Endothelial cell (in vitro differentiated cells): ENCODE data around the gene ADCY5. TPM values are rescaled to one million over a fixed set of nuclear protein-coding genes. Genes with fewer than 3 reads are reported as not detected.

Experiments used
- DNase-seq: peaks from one replicate; pipeline ENCODE4 v3.0.0; 2021; ENCODE audit warnings: low spot score
- H3K27ac Mint-ChIP-seq: one replicate; pipeline ENCODE4 v1.8.0; 2021; ENCODE audit warnings: mixed read lengths, inconsistent platforms; ENCODE audit not compliant: unreplicated experiment
- H3K27me3 Mint-ChIP-seq: one replicate; pipeline ENCODE4 v1.8.0; 2021; ENCODE audit warnings: mild to moderate bottlenecking, moderate library complexity, mixed read lengths, inconsistent platforms; ENCODE audit not compliant: unreplicated experiment
- H3K36me3 Mint-ChIP-seq: one replicate; pipeline ENCODE4 v1.8.0; 2021; ENCODE audit warnings: mild to moderate bottlenecking, low read depth, mixed read lengths, inconsistent platforms; ENCODE audit not compliant: unreplicated experiment
- H3K4me1 Mint-ChIP-seq: one replicate; pipeline ENCODE4 v1.8.0; 2021; ENCODE audit warnings: mild to moderate bottlenecking, mixed read lengths, inconsistent platforms; ENCODE audit not compliant: unreplicated experiment
- H3K4me3 Mint-ChIP-seq: one replicate; pipeline ENCODE4 v1.8.0; 2021; ENCODE audit warnings: mild to moderate bottlenecking, mixed read lengths, inconsistent platforms; ENCODE audit not compliant: unreplicated experiment
- H3K9me3 Mint-ChIP-seq: one replicate; pipeline ENCODE4 v1.8.0; 2021; ENCODE audit warnings: mixed read lengths, inconsistent platforms; ENCODE audit not compliant: unreplicated experiment
- total RNA-seq: library from RNA; stranded (reverse); fragmentation: NEBNext Ultra II Directional; extraction: Animal tissue kit (Norgen Biotek cat#: 25700); gene quantifications from one replicate; pipeline ENCODE4 v1.2.1, GENCODE V29; 2021; ENCODE audit not compliant: unreplicated experiment
- TF ChIP-seq, protein P1 (sequence below): fragments of 200-600 bp; sonication (generic); IDR thresholded peaks from one replicate; pipeline ENCODE4 v1.5.0; 2021; ENCODE audit warnings: antibody characterized with exemption; ENCODE audit not compliant: unreplicated experiment

The ADCY5 gene
- total RNA-seq, 1 donor from 2014 or later, result 1.0 TPM

- Mint-ChIP-seq H3K36me3 (no peaks in the 10 kb centered on the region), H3K27ac (no peak overlapping the region)
Observed at GRCh38 chr3:123337226-123337625, 111.7 kb downstream of the ADCY5 start.

GRCh38 chr3:123336441-123336851, 112.4 kb downstream of the ADCY5 start:
- no peaks in the 10 kb centered on the region for H3K27me3 Mint-ChIP-seq
- H3K4me1 Mint-ChIP-seq, result peaks cover 11% of the 10 kb centered on the region
- H3K27ac Mint-ChIP-seq, result no peak overlapping the region
- no peak overlapping the region for H3K4me3 Mint-ChIP-seq
- no peak for DNase-seq
- TF ChIP-seq, protein P1, sequence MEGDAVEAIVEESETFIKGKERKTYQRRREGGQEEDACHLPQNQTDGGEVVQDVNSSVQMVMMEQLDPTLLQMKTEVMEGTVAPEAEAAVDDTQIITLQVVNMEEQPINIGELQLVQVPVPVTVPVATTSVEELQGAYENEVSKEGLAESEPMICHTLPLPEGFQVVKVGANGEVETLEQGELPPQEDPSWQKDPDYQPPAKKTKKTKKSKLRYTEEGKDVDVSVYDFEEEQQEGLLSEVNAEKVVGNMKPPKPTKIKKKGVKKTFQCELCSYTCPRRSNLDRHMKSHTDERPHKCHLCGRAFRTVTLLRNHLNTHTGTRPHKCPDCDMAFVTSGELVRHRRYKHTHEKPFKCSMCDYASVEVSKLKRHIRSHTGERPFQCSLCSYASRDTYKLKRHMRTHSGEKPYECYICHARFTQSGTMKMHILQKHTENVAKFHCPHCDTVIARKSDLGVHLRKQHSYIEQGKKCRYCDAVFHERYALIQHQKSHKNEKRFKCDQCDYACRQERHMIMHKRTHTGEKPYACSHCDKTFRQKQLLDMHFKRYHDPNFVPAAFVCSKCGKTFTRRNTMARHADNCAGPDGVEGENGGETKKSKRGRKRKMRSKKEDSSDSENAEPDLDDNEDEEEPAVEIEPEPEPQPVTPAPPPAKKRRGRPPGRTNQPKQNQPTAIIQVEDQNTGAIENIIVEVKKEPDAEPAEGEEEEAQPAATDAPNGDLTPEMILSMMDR, result no peak
- no peaks in the 10 kb centered on the region for H3K36me3 Mint-ChIP-seq
- no peaks in the 10 kb centered on the region for H3K9me3 Mint-ChIP-seq

More at GRCh38 chr3:123337226-123337625, 111.7 kb downstream of the ADCY5 start:
- Mint-ChIP-seq H3K27me3 (no peaks in the 10 kb centered on the region), H3K4me3 (peak overlapping the region; percentile 0), H3K9me3 (no peaks in the 10 kb centered on the region), H3K4me1 (peaks cover 11% of the 10 kb centered on the region)
- TF ChIP-seq, protein P1, result no peak
- DNase-seq, result no peak

DNA sequence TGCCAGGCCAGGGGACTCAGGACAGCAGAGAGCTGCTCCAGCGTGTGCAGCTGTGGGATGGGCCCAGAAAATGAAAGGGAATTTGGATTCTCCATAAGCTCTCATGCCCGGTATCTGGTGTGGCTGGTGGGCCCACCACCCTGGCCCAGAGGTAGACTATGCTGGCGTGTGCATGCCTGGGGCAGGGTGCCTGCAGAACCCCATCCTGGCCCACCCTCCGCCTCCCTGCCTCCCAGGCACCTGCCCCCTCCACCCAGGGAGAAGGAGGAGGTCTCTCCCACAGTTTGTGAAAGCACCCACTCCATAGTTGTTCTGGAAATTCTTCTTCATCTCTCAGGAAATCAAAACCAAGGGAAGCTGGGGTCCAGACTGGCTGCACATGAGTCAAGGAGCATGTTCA, 112.9 kb downstream of the ADCY5 start:
- peaks cover under 1% of the 10 kb centered on the region for H3K27me3 Mint-ChIP-seq
- TF ChIP-seq, protein P1, result no peak
- H3K27ac Mint-ChIP-seq, result no peak overlapping the region
- no peaks in the 10 kb centered on the region for H3K9me3 Mint-ChIP-seq
- no peak overlapping the region for H3K4me3 Mint-ChIP-seq
- H3K36me3 Mint-ChIP-seq, result no peaks in the 10 kb centered on the region
- H3K4me1 Mint-ChIP-seq, result peaks cover 11% of the 10 kb centered on the region
- no peak for DNase-seq

DNA sequence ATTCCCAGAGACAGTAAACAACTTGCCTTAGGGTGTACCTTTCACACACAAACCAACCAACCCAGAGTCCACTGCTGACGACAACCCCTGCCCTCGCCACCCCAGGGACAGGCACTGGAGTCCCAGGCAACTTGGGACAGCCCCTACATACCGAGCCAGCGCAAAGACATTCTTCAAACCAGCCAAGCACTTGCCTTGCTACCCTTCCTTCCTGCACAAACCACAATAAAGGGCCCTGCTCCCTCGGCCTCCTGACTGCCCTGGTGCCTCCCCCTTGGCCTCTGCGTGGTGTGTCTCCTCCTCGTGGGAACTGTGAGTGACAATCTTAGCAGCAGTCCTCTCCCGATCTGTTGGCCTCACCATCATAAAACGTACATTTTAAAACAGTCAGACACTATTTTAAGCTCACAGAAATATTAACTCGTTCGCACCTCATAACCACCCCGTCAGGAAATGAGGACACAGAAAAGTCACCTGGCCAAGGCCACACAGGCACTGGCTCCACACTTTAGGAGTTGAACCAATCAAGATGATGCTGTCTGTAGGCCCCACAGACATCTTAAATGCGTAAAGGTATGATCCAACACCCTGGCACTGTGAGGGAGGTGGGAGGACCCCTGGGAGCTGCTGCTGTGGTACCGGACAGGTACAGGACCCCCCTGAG, 113.8 kb downstream of the ADCY5 start:
- H3K36me3 Mint-ChIP-seq, result no peaks in the 10 kb centered on the region
- no peak for DNase-seq
- H3K27me3 Mint-ChIP-seq, result peaks cover 2% of the 10 kb centered on the region
- H3K4me1 Mint-ChIP-seq, result peaks cover 11% of the 10 kb centered on the region
- H3K4me3 Mint-ChIP-seq, result peak overlapping the region; percentile 51
- no peaks in the 10 kb centered on the region for H3K9me3 Mint-ChIP-seq
- TF ChIP-seq, protein P1, result no peak
- no peak overlapping the region for H3K27ac Mint-ChIP-seq

DNA sequence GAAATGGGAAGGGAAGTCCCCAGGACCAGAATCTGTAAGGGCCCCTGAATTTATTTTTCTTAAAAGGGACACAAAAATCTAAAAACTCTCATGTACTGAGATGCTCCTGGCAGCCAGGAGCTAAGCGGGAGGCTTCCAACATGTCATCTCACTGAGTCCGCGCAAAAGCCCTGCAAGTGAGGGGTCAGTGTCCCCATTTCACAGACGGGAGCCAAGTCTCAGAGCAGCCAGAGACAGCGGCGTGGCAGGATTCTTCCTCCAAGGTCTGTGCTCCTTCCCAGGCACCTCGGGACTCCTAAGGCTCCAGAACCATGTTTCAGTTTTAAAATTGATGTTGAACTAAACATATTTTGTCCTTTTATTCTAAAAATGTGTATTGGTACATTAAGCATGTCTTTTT, 114.8 kb downstream of the ADCY5 start:
- no peak for DNase-seq
- H3K4me1 Mint-ChIP-seq, result peaks cover 11% of the 10 kb centered on the region
- H3K36me3 Mint-ChIP-seq, result no peaks in the 10 kb centered on the region
- TF ChIP-seq, protein P1, result no peak
- no peak overlapping the region for H3K4me3 Mint-ChIP-seq
- H3K27me3 Mint-ChIP-seq, result peaks cover 3% of the 10 kb centered on the region
- H3K9me3 Mint-ChIP-seq, result no peaks in the 10 kb centered on the region
- no peak overlapping the region for H3K27ac Mint-ChIP-seq
